Mammary epithelial cell (primary cell): ENCODE measurements around the gene TAPT1.

ENCODE experiments used
- EZH2 ChIP-seq: IDR thresholded peaks from 2 replicates; pipeline ENCODE4 v1.6.1; 2012; ENCODE audit warnings: low read length, inconsistent platforms, borderline replicate concordance
- TF ChIP-seq, protein P1 (sequence below), 2 donors: IDR thresholded peaks in 1 of 2; conservative IDR thresholded peaks in 1 of 2; 2 replicates each; pipeline ENCODE4 v1.5.1; 2011 to 2012; ENCODE audit warnings: inconsistent platforms in 2 of 2, low read length in 2 of 2, mild to moderate bottlenecking in 2 of 2, control low read depth in 1 of 2, low read depth in 1 of 2; ENCODE audit not compliant: insufficient read depth in 1 of 2; ENCODE audit errors: extremely low read depth in 1 of 2

- TF ChIP-seq, protein P1, sequence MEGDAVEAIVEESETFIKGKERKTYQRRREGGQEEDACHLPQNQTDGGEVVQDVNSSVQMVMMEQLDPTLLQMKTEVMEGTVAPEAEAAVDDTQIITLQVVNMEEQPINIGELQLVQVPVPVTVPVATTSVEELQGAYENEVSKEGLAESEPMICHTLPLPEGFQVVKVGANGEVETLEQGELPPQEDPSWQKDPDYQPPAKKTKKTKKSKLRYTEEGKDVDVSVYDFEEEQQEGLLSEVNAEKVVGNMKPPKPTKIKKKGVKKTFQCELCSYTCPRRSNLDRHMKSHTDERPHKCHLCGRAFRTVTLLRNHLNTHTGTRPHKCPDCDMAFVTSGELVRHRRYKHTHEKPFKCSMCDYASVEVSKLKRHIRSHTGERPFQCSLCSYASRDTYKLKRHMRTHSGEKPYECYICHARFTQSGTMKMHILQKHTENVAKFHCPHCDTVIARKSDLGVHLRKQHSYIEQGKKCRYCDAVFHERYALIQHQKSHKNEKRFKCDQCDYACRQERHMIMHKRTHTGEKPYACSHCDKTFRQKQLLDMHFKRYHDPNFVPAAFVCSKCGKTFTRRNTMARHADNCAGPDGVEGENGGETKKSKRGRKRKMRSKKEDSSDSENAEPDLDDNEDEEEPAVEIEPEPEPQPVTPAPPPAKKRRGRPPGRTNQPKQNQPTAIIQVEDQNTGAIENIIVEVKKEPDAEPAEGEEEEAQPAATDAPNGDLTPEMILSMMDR (conservative IDR thresholded peaks at IDR 0.05 in 1 of 2, IDR thresholded peaks at IDR 0.05 in 1 of 2; ENCODE audit: extremely low read depth in 1 of 2, insufficient read depth in 1 of 2, low read depth in 1 of 2, low read length in 2 of 2): no peak
- TF ChIP-seq EZH2: no peak
Observed at GRCh38 chr4:16124232-16124631, 102.0 kb downstream of the TAPT1 start.
